ENCODE measurements around the gene GNG11. TPM values are rescaled to one million over a fixed set of nuclear protein-coding genes. Genes with fewer than 3 reads are reported as not detected.

Gene GNG11
- total RNA-seq, 1 donor from 2014 or later, result 6.7 TPM

GRCh38 chr7:93964262-93964661 lies 42.7 kb downstream of the GNG11 start:
- no peaks in the 10 kb centered on the region for H3K36me3 Mint-ChIP-seq
- H3K27me3 Mint-ChIP-seq, result no peaks in the 10 kb centered on the region
- H3K4me3 Mint-ChIP-seq, result no peak overlapping the region
- DNase-seq (ENCODE audit: extremely low spot score, unreplicated experiment), result no peak
- H3K4me1 Mint-ChIP-seq (ENCODE audit: unreplicated experiment), result no peaks in the 10 kb centered on the region
- no peak for TF ChIP-seq CTCF (conservative IDR thresholded peaks at IDR 0.05)
- H3K27ac Mint-ChIP-seq, result no peak overlapping the region
- H3K9me3 Mint-ChIP-seq, result no peaks in the 10 kb centered on the region

GRCh38 chr7:93964813-93965212 lies 43.3 kb downstream of the GNG11 start:
- Mint-ChIP-seq H3K4me3 (no peak overlapping the region), H3K27me3 (no peaks in the 10 kb centered on the region), H3K4me1 (ENCODE audit: unreplicated experiment) (no peaks in the 10 kb centered on the region), H3K27ac (no peak overlapping the region), H3K9me3 (no peaks in the 10 kb centered on the region), H3K36me3 (no peaks in the 10 kb centered on the region)
- DNase-seq (ENCODE audit: extremely low spot score, unreplicated experiment), result no peak
- no peak for TF ChIP-seq CTCF (conservative IDR thresholded peaks at IDR 0.05)

GRCh38 chr7:93968911-93969620 lies 47.5 kb downstream of the GNG11 start:
- Mint-ChIP-seq H3K4me3 (peak overlapping the region; percentile 61), H3K27me3 (no peaks in the 10 kb centered on the region), H3K27ac (no peak overlapping the region), H3K36me3 (peaks cover 3% of the 10 kb centered on the region), H3K4me1 (ENCODE audit: unreplicated experiment) (no peaks in the 10 kb centered on the region), H3K9me3 (no peaks in the 10 kb centered on the region)
- TF ChIP-seq CTCF (conservative IDR thresholded peaks at IDR 0.05), result no peak
- no peak for DNase-seq (ENCODE audit: extremely low spot score, unreplicated experiment)

- H3K4me1 Mint-ChIP-seq (ENCODE audit: unreplicated experiment), result no peaks in the 10 kb centered on the region
- no peaks in the 10 kb centered on the region for H3K9me3 Mint-ChIP-seq
- no peak overlapping the region for H3K27ac Mint-ChIP-seq
- no peak for DNase-seq (ENCODE audit: extremely low spot score, unreplicated experiment)
- no peak overlapping the region for H3K4me3 Mint-ChIP-seq
- TF ChIP-seq CTCF (conservative IDR thresholded peaks at IDR 0.05), result no peak
- no peaks in the 10 kb centered on the region for H3K27me3 Mint-ChIP-seq
- peaks cover 3% of the 10 kb centered on the region for H3K36me3 Mint-ChIP-seq
Observed at GRCh38 chr7:93972029-93972725, 50.6 kb downstream of the GNG11 start.

- Mint-ChIP-seq H3K4me3 (no peak overlapping the region), H3K9me3 (no peaks in the 10 kb centered on the region), H3K27me3 (no peaks in the 10 kb centered on the region), H3K36me3 (peaks cover 3% of the 10 kb centered on the region), H3K4me1 (ENCODE audit: unreplicated experiment) (no peaks in the 10 kb centered on the region), H3K27ac (no peak overlapping the region)
- no peak for DNase-seq (ENCODE audit: extremely low spot score, unreplicated experiment)
- TF ChIP-seq CTCF (conservative IDR thresholded peaks at IDR 0.05), result no peak
Observed at GRCh38 chr7:93973134-93973533, 51.6 kb downstream of the GNG11 start.

Data from type B pancreatic cell (in vitro differentiated cells).